AG04450 (cell line): Measurements from ENCODE around the gene RPS19BP1. TPM values are rescaled to one million over a fixed set of nuclear protein-coding genes. Genes with fewer than 3 reads are reported as not detected.
A peak's percentile ranks its signal among the peaks of the same experiment; 100 is the strongest.

Source experiments
- CTCF ChIA-PET: fragments of 300-600, 350-600 bp; formaldehyde crosslinking; extraction: SDS; loops from one replicate; lab custom pipeline; 2022; ENCODE audit warnings: antibody characterized with exemption, inconsistent platforms; lab: Charles Lee
- POLR2A ChIA-PET: fragments of 350-600 bp; formaldehyde crosslinking; extraction: SDS; loops from one replicate; lab custom pipeline; 2021; ENCODE audit warnings: antibody characterized with exemption, inconsistent platforms; lab: Yijun Ruan, JAX
- DNase-seq: peaks from one replicate; pipeline ENCODE4 v3.0.0-alpha.2; 2011; ENCODE audit warnings: low read depth, low spot score
- H3K27ac ChIP-seq: one replicate; pipeline ENCODE4 v1.5.1; 2012; ENCODE audit warnings: low read depth, low read length, control low read depth
- H3K27me3 ChIP-seq: one replicate; pipeline ENCODE4 v1.6.0; 2012; ENCODE audit warnings: low read length; ENCODE audit not compliant: control insufficient read depth, insufficient read depth
- H3K4me3 ChIP-seq: 2 replicates; pipeline ENCODE4 v1.5.1; 2011; ENCODE audit warnings: mild to moderate bottlenecking, low read depth, low read length, control low read depth
- H3K9me3 ChIP-seq: 2 replicates; pipeline ENCODE4 v1.5.1; 2012; ENCODE audit warnings: low read length; ENCODE audit not compliant: control insufficient read depth, insufficient read depth
- polyA plus RNA-seq: library from polyadenylated mRNA; depleted of rRNA; stranded (reverse); fragments of >200 nt; gene quantifications from 2 replicates; pipeline ENCODE4 v1.2.3, GENCODE V29; 2011
- TF ChIP-seq, protein P1 (sequence below): IDR thresholded peaks from 2 replicates; pipeline ENCODE4 v1.5.1; 2011; ENCODE audit warnings: low read depth, low read length, control low read depth, inconsistent platforms

The RPS19BP1 gene
- polyA plus RNA-seq, 1 experiment, result 50.8 TPM

GRCh38 chr22:39558254-39558727 is 25.7 kb upstream of the RPS19BP1 start:
- Histone ChIP-seq H3K27ac (no peak overlapping the region), H3K9me3 (no peaks in the 10 kb centered on the region; the same call in 1 of the 2 replicates), H3K4me3 (no peak overlapping the region), H3K27me3 (peaks cover 62% of the 10 kb centered on the region)
- CTCF ChIA-PET, result interaction anchor here (1.5 kb wide), 1 partner anchor 467 kb away, joined by 6 read pairs; no protein-coding TSS in a partner anchor
- POLR2A ChIA-PET, result no interaction called here
- no peak for DNase-seq
- TF ChIP-seq, protein P1, sequence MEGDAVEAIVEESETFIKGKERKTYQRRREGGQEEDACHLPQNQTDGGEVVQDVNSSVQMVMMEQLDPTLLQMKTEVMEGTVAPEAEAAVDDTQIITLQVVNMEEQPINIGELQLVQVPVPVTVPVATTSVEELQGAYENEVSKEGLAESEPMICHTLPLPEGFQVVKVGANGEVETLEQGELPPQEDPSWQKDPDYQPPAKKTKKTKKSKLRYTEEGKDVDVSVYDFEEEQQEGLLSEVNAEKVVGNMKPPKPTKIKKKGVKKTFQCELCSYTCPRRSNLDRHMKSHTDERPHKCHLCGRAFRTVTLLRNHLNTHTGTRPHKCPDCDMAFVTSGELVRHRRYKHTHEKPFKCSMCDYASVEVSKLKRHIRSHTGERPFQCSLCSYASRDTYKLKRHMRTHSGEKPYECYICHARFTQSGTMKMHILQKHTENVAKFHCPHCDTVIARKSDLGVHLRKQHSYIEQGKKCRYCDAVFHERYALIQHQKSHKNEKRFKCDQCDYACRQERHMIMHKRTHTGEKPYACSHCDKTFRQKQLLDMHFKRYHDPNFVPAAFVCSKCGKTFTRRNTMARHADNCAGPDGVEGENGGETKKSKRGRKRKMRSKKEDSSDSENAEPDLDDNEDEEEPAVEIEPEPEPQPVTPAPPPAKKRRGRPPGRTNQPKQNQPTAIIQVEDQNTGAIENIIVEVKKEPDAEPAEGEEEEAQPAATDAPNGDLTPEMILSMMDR, result no peak

GRCh38 chr22:39556970-39557841 is 24.7 kb upstream of the RPS19BP1 start:
- H3K9me3 ChIP-seq, result no peaks in the 10 kb centered on the region; the same call in 1 of the 2 replicates
- no peak overlapping the region for H3K4me3 ChIP-seq
- no peak overlapping the region for H3K27ac ChIP-seq
- TF ChIP-seq, protein P1, result peak; percentile 11; the same call in 1 of the 2 replicates
- ChIA-PET POLR2A (no interaction called here), CTCF (no interaction called here)
- H3K27me3 ChIP-seq, result peaks cover 70% of the 10 kb centered on the region
- DNase-seq, result no peak

DNA sequence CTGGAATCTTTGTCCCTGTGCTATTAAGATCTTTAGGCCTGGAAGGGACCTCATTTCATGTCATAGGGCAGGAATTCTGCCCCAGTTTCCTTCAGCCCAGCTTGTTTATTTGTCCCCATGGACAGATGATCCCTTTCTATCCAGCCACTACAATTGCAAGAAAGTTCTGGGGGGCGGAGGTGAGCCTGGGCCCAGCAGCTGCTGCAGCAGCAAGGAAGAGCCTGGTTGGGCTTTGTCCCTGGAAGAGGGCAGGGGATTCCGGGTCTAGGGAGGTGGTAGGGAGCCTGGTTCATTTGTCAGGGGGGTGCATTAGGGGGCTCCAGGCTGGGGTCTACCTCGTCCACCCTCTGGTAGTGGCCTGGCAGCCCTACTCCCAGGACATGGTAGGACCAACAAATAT is 21.6 kb upstream of the RPS19BP1 start:
- DNase-seq, result no peak
- no peak overlapping the region for H3K4me3 ChIP-seq
- no peaks in the 10 kb centered on the region; the same call in 1 of the 2 replicates for H3K9me3 ChIP-seq
- CTCF ChIA-PET, result interaction anchor here (0.5 to 1.6 kb wide), 3 partner anchors 19 to 566 kb away, joined by 3 to 14 read pairs (median 3); no protein-coding TSS in a partner anchor
- POLR2A ChIA-PET, result interaction anchor here (0.7 kb wide), 1 partner anchor 792 kb away, joined by 5 read pairs; no protein-coding TSS in a partner anchor
- TF ChIP-seq, protein P1, result no peak
- H3K27me3 ChIP-seq, result peaks cover 63% of the 10 kb centered on the region
- peak overlapping the region; percentile 21 for H3K27ac ChIP-seq

- no peaks in the 10 kb centered on the region for H3K9me3 ChIP-seq
- H3K27ac ChIP-seq, result no peak overlapping the region
- TF ChIP-seq, protein P1, result no peak
- peaks cover 55% of the 10 kb centered on the region for H3K27me3 ChIP-seq
- no peak overlapping the region for H3K4me3 ChIP-seq
- POLR2A ChIA-PET, result no interaction called here
- CTCF ChIA-PET, result interaction anchor here (1.2 kb wide), 1 partner anchor 18 kb away, joined by 3 read pairs; no protein-coding TSS in a partner anchor
- no peak for DNase-seq
Observed at GRCh38 chr22:39553429-39553828, 20.9 kb upstream of the RPS19BP1 start.

DNA sequence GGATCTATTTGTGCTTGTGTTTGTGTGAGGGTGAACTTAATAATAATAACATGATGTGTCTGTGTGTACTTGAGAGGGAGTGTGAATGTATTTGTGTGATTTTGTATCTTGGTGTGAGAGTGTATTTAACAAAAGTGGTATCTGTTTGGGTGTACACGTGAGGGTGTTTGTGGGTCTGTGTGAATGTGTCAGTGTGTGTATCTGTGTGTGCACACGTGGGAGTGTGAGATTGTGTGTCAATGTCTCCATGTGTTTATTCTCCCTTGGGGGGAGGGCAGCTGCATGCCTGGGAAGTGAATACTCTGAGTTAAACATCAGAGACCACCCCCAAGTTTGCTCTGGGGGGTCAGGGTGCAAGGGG is 15.0 kb upstream of the RPS19BP1 start:
- Histone ChIP-seq H3K27me3 (peaks cover 16% of the 10 kb centered on the region), H3K27ac (no peak overlapping the region), H3K9me3 (no peaks in the 10 kb centered on the region), H3K4me3 (no peak overlapping the region)
- no peak for DNase-seq
- TF ChIP-seq, protein P1, result no peak
- ChIA-PET CTCF (interaction anchor here (4.0 kb wide), 1 partner anchor 477 kb away, joined by 19 read pairs; no protein-coding TSS in a partner anchor), POLR2A (interaction anchor here (0.6 kb wide), 1 partner anchor 209 kb away, joined by 3 read pairs; no protein-coding TSS in a partner anchor)
